PC-3 (cell line): ENCODE results near the gene SCN8A. TPM values are rescaled to one million over a fixed set of nuclear protein-coding genes. Genes with fewer than 3 reads are reported as not detected.
A peak's percentile ranks its signal among the peaks of the same experiment; 100 is the strongest.

Source experiments
- ATAC-seq: fragments of 200-7000 bp; cut with Tn5 transposase; 2 replicates; pipeline ENCODE4 v1.9.1; 2020; ENCODE audit warnings: mild to moderate bottlenecking, moderate library complexity
- BruUV-seq: library from RNA; stranded (reverse); fragments of 400-500 nt; replicated peaks from 2 replicates; lab custom pipeline; 2021; lab: Mats Ljungman, UMichigan
- CTCF ChIA-PET: fragments of 300-600 bp; sonication (Branson Sonifier 250); formaldehyde crosslinking; loops from one replicate; lab custom pipeline; 2022; ENCODE audit warnings: antibody characterized with exemption; lab: Charles Lee
- POLR2A ChIA-PET: fragments of 300-600 bp; sonication (Branson Sonifier 250); formaldehyde crosslinking; loops from one replicate; lab custom pipeline; 2022; ENCODE audit warnings: antibody characterized with exemption; ENCODE audit not compliant: unreplicated experiment; lab: Charles Lee
- DNase-seq: peaks from one replicate; pipeline ENCODE4 v3.0.0-alpha.2; 2015
- H2AFZ ChIP-seq: fragments of 300-600 bp; sonication (generic); 2 replicates; pipeline ENCODE4 v1.6.0; 2016; ENCODE audit warnings: antibody characterized with exemption, low read length
- H3F3A ChIP-seq: fragments of 300-600 bp; sonication (generic); one replicate; pipeline ENCODE4 v1.6.0; 2017; ENCODE audit warnings: antibody characterized with exemption, low read length, control low read depth, mild to moderate bottlenecking; ENCODE audit not compliant: unreplicated experiment
- H3K27ac ChIP-seq: fragments of 300-600 bp; sonication (generic); 2 replicates; pipeline ENCODE4 v1.5.1; 2016; ENCODE audit warnings: mild to moderate bottlenecking, low read length
- H3K27me3 ChIP-seq: fragments of 300-600 bp; sonication (generic); 2 replicates; pipeline ENCODE4 v1.6.1; 2016; ENCODE audit warnings: low read length, mixed read lengths
- H3K36me3 ChIP-seq: fragments of 300-600 bp; sonication (generic); 2 replicates; pipeline ENCODE4 v1.6.1; 2016; ENCODE audit warnings: low read depth, mixed run types, low read length, mixed read lengths
- H3K4me1 ChIP-seq: fragments of 300-600 bp; sonication (generic); 2 replicates; pipeline ENCODE4 v1.5.1; 2016; ENCODE audit warnings: low read length; ENCODE audit not compliant: insufficient read depth
- H3K4me2 ChIP-seq: fragments of 300-600 bp; sonication (generic); 2 replicates; pipeline ENCODE4 v1.6.0; 2016; ENCODE audit warnings: low read length
- H3K4me3 ChIP-seq: fragments of 300-600 bp; sonication (generic); 2 replicates; pipeline ENCODE4 v1.5.1; 2016; ENCODE audit warnings: mild to moderate bottlenecking, low read length, mixed read lengths
- H3K79me2 ChIP-seq: fragments of 300-600 bp; sonication (generic); 2 replicates; pipeline ENCODE4 v1.6.1; 2017; ENCODE audit warnings: low read length, mixed read lengths
- H3K9ac ChIP-seq: fragments of 300-600 bp; sonication (generic); 2 replicates; pipeline ENCODE4 v1.6.0; 2016; ENCODE audit warnings: mild to moderate bottlenecking, low read length
- H3K9me2 ChIP-seq: fragments of 300-600 bp; sonication (generic); replicated peaks from 2 replicates; pipeline ENCODE4 v1.6.1; 2016; ENCODE audit warnings: mixed run types, low read length, mixed read lengths
- H3K9me3 ChIP-seq: fragments of 300-600 bp; sonication (generic); 2 replicates; pipeline ENCODE4 v1.6.1; 2016; ENCODE audit warnings: low read length, mixed read lengths
- H4K20me1 ChIP-seq: fragments of 300-600 bp; sonication (generic); 2 replicates; pipeline ENCODE4 v1.6.1; 2016; ENCODE audit warnings: low read length, mixed read lengths
- CTCF ChIP-seq: fragments of 300-600 bp; sonication (generic); conservative IDR thresholded peaks from 2 replicates; pipeline ENCODE4 v1.5.1; 2017; ENCODE audit warnings: antibody characterized with exemption, low read depth, mild to moderate bottlenecking, low read length
- EZH2 ChIP-seq: fragments of 300-600 bp; sonication (generic); IDR thresholded peaks from one replicate; pipeline ENCODE4 v1.6.1; 2017; ENCODE audit warnings: antibody characterized with exemption, mild to moderate bottlenecking, low read length; ENCODE audit not compliant: unreplicated experiment
- EZH2phosphoT487 ChIP-seq: fragments of 300-600 bp; sonication (generic); IDR thresholded peaks from 2 replicates; pipeline ENCODE4 v1.6.1; 2018; ENCODE audit warnings: mild to moderate bottlenecking, antibody characterized with exemption, low read length, borderline replicate concordance
- intact Hi-C: fragments of 100-400 bp; cut with micrococcal nuclease; formaldehyde crosslinking; loops from 2 replicates; pipeline ENCODE4 v1.9.0; 2023
- total RNA-seq: library from RNA; depleted of rRNA; stranded (reverse); fragments of >200 nt; gene quantifications from 2 replicates; pipeline ENCODE4 v1.2.3, GENCODE V29; 2014

Gene SCN8A
- total RNA-seq, 1 experiment from 2014 or later, result 12.7 TPM

DNA sequence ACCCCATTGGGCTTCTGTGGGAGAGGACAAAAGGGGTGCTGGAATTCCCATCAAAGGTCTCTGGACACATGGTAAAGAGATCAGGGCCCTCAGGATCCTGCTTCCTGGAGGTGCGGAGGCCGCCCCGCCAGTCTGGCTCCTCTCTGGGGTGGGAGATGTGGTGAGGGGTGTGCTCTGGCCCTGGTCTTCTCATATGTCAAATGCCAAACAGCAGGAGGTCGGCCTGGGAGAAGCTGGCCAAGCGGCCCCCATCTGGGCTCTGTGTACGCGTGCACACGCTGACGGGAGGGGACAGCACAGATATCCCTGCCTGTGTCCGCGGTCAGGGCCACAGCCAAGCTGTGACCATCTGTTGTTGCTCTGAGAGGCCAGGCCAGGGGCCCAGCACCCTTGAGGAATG is 243.4 kb downstream of the SCN8A start:
- Histone ChIP-seq H3K27ac (no peak overlapping the region), H3K4me2 (no peak overlapping the region), H3K36me3 (no peaks in the 10 kb centered on the region), H2AFZ (no peak overlapping the region), H3K9me3 (no peaks in the 10 kb centered on the region), H3K4me3 (no peak overlapping the region), H3K9ac (no peak overlapping the region), H3K4me1 (peaks cover 4% of the 10 kb centered on the region; the same call in 1 of the 2 replicates), H4K20me1 (no peaks in the 10 kb centered on the region), H3K27me3 (0 out of 2 replicates have a peak, but pooled peaks cover 7% of the 10 kb centered on the region), H3K79me2 (no peaks in the 10 kb centered on the region), H3K9me2 (no peaks in the 10 kb centered on the region), H3F3A (no peaks in the 10 kb centered on the region)
- DNase-seq (no peak), ATAC-seq (no peak)
- intact Hi-C loops, result loop anchor here (5.0 kb wide), 1 partner anchor 43 kb away; no protein-coding TSS in a partner anchor
- POLR2A ChIA-PET, result no interaction called here
- CTCF ChIA-PET, result no interaction called here
- BruUV-seq, result no TSS peak
- TF ChIP-seq EZH2phosphoT487 (no peak), CTCF (no peak), EZH2 (no peak)

- no peaks in the 10 kb centered on the region for H3K79me2 ChIP-seq
- ATAC-seq (peak; percentile 90), DNase-seq (peak; percentile 73)
- peaks cover 4% of the 10 kb centered on the region; the same call in 1 of the 2 replicates for H3K4me1 ChIP-seq
- no peaks in the 10 kb centered on the region for H3K9me2 ChIP-seq
- H3K27me3 ChIP-seq, result 0 out of 2 replicates have a peak, but pooled peaks cover 10% of the 10 kb centered on the region
- intact Hi-C loops, result no loop called here
- H3K4me3 ChIP-seq, result no peak overlapping the region
- TF ChIP-seq EZH2phosphoT487 (no peak), EZH2 (no peak), CTCF (no peak)
- POLR2A ChIA-PET, result interaction anchor here (0.6 kb wide), 1 partner anchor 126 kb away, joined by 3 read pairs; no protein-coding TSS in a partner anchor
- no peaks in the 10 kb centered on the region for H3K9me3 ChIP-seq
- H3K4me2 ChIP-seq, result 0 out of 2 replicates have a peak overlapping the region, but pooled peaks have one; percentile 26
- no peak overlapping the region for H2AFZ ChIP-seq
- no peaks in the 10 kb centered on the region for H4K20me1 ChIP-seq
- H3F3A ChIP-seq, result no peaks in the 10 kb centered on the region
- no TSS peak for BruUV-seq
- CTCF ChIA-PET, result no interaction called here
- no peak overlapping the region for H3K9ac ChIP-seq
- no peak overlapping the region for H3K27ac ChIP-seq
- H3K36me3 ChIP-seq, result no peaks in the 10 kb centered on the region
These were observed 245.2 kb downstream of the SCN8A start for GRCh38 chr12:51836041-51836826.

- TF ChIP-seq EZH2phosphoT487 (no peak), EZH2 (no peak), CTCF (no peak)
- CTCF ChIA-PET, result no interaction called here
- Histone ChIP-seq H3K4me3 (no peak overlapping the region), H3K79me2 (no peaks in the 10 kb centered on the region), H3K27ac (no peak overlapping the region), H4K20me1 (no peaks in the 10 kb centered on the region), H3K9me3 (no peaks in the 10 kb centered on the region), H3K4me2 (no peak overlapping the region), H3K4me1 (peaks cover 4% of the 10 kb centered on the region; the same call in 1 of the 2 replicates), H2AFZ (no peak overlapping the region), H3K36me3 (no peaks in the 10 kb centered on the region), H3F3A (no peaks in the 10 kb centered on the region), H3K9me2 (no peaks in the 10 kb centered on the region), H3K27me3 (peaks cover 15% of the 10 kb centered on the region; the same call in 1 of the 2 replicates), H3K9ac (no peak overlapping the region)
- POLR2A ChIA-PET, result no interaction called here
- no peak for ATAC-seq
- no TSS peak for BruUV-seq
- DNase-seq, result no peak
- intact Hi-C loops, result no loop called here
These were observed 245.8 kb downstream of the SCN8A start for GRCh38 chr12:51836827-51837173.
